DMS 273 (cell line): Measurements from ENCODE around the gene TOR1A.
"Not testable (repeated sequence)": the region's sequence is repeated elsewhere in the genome, so short reads cannot be mapped to it uniquely, and the experiment has no call there.

ENCODE experiments used
- DNase-seq: peaks from one replicate; lab custom pipeline; 2025; ENCODE audit not compliant: unreplicated experiment; lab: John Stamatoyannopoulos, UW

TOR1A gene

DNA sequence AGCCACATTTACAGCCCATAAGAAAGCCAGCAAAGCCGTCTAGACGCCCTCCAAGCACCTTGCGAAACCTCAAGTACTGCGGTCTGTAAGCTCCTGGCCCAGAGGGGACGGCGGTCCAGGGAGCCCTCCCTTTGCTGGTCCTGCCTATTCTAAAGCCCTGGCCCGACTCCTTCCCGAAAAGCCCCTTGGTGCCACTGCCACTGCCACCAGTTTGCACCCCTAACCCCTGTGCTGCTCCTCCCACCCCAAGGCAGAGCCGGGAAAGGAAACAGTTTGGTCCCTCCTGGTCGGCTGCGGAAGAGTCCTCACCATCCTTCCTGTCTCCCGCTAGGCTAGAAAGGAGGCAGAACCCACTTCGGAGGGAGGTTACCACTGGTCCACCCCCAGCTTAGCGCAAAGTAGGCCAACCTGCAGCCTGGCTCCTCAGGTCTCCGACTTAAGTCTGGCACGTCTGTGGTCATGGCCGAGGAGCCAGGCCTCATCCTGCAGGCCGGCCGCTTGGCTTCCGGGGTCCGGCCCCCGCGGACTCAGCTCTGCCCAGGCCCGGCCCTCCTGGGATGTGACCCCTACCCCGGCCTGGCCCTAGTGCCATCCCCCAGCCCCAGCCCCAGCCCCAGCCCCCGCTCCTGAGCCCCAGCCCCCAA is 916 bp downstream of the TOR1A start:
- peak; percentile 44 for DNase-seq

GRCh38 chr9:129816501-129817435 is 7.2 kb downstream of the TOR1A start:
- no peak for DNase-seq

GRCh38 chr9:129815278-129815677 is 8.7 kb downstream of the TOR1A start:
- no peak for DNase-seq

DNA sequence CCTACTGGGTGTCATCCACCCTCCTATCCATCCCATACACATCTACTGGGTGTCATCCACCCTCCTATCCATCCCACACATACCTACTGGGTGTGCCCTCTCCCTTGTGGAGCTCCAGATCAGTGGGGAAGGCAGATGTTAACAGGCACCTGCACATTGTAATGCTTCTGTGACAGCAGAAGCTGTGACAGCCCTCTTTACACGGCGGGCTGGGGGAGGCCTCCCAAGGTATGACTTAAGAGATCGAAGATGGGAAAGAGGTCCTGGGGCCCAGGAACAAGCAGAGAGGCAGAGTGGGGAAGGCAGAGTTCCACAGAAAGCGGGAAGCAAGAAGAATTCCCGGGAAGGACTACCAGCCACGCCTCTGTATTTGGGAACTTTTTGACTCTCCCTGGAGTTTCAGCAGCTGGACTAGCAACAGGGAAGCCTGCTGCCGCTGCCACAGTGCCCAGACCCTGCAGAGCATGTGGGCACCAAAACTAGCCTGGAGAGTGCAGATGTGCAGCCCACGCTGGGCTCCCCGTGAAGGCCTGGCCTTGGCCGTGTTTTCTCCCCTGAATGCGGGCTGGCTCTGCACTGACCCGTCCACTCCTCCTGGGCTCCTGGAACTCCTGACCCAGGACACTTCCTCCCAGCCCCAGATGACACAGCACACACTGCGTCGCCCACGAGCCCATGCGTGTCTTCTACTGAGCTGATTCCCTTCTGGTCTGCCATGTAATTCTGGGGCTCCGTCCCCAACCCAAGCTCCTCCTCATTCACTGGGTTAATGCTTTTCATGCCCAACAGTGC is 9.3 kb downstream of the TOR1A start:
- DNase-seq = no peak

DNA sequence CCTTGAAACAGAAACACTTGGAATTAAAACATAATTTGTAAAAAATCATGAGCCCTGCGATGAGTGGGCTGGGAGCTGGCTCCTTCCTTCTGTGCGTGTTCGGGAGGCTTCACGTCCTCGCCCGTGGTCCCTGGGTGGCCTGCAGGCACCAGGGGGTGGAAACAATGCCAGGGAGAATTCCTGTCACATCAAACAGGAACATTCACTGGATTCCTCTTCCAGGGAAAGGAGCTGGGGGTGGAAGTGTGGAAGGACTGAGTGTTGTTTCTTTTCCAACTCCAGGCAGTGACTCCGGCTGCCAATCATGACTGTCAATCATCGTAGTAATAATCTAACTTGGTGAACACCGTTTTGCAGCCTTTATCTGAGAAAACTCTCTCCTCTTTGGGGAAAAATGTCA is 10.3 kb downstream of the TOR1A start:
- no peak for DNase-seq

DNA sequence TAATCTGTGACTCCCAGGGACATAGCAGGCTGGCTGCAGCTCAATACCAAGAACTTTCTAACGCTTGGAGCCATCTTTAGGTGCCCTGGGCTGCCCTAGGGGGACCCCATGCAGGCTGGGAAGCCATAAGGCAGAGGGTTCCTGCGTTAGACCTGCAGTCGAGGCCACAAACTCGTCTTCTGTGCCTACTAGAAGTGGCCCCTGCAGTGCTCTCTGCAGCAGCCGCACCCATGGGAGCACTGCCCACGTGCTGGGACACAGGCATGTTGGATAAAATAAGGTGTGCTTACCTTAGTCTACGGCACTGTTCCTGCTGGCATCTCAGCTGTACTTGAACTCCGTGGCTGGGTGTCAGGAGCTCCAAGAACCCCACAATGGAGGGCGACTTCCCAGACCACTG is 11.6 kb downstream of the TOR1A start:
- DNase-seq = no peak

GRCh38 chr9:129811967-129812363 is 12.0 kb downstream of the TOR1A start:
- DNase-seq = no peak

GRCh38 chr9:129810788-129811187 is 13.1 kb downstream of the TOR1A start:
- DNase-seq = no peak

DNA sequence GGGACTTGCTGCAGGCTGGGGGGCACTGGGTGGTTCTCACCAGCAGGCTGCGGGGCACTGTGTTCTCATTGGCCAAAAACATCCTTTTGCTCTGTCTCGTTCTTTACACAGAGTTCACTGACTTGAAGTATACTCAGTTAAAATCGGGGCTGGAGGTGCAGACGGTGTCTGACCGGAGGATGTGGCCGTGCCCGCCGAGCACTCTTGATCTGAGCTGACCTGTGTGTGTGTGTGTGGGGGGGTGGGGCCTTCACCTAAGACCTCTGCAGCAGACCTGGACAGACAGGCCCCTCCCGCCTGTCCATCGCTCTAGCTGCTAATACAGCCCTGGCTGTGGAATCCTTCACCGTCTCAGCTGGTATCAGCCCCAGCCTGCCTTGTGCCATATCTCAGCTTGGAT is 13.8 kb downstream of the TOR1A start:
- no peak for DNase-seq

DNA sequence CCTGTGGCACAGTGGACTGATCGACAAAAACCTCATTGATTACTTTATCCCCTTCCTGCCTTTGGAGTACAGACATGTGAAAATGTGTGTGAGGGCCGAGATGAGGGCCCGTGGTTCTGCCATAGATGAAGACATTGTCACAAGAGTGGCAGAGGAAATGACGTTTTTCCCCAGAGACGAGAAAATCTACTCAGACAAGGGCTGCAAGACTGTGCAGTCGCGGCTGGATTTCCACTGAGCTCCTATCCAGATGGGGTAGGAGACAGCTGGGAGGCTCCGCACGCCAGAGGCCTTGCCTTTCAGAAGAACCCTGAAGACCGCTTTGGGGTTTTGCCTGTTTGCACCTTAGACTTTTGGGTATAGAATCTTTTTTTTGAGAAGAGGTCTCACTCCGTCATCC is 14.6 kb downstream of the TOR1A start:
- peak; percentile 16 for DNase-seq

DNA sequence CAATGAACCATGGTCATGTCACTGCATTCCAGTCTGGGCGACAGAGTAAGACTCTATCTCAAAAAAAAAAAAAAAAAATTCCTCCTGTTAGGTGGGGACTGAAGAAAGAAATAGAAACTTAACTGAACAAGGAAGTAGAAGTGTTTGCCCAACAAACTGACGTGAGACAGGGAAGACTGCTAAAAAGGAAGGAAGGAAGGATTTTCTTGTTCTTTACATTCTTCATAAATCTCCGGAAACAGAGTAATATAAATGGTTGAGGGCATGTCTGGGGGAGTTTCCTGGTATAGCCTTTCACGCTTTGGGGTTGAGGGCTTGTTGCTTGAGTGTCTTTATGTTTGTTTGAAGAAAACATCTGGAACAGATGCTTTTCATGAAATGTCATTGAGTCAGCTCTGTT is 17.9 kb downstream of the TOR1A start:
- no peak for DNase-seq

DNA sequence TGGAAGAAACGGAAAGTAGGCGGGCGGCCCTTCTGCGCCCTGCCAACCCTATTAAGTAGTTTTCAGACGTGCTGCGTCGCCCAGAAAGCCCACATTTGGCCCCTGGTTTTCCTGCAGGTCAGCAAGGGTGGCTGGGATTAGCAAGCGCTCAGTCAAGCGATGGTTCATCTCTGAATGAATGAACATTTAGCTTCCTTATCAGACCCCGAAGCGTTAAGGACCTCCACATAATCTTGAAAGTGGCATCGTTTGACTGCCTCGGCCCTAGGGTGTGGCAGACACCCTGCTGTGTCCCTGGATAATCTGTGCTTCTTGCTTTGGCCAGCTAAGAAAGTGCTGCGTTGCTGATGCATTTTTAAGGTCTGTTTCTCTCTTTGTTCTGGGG is 20.3 kb downstream of the TOR1A start:
- no peak for DNase-seq

DNA sequence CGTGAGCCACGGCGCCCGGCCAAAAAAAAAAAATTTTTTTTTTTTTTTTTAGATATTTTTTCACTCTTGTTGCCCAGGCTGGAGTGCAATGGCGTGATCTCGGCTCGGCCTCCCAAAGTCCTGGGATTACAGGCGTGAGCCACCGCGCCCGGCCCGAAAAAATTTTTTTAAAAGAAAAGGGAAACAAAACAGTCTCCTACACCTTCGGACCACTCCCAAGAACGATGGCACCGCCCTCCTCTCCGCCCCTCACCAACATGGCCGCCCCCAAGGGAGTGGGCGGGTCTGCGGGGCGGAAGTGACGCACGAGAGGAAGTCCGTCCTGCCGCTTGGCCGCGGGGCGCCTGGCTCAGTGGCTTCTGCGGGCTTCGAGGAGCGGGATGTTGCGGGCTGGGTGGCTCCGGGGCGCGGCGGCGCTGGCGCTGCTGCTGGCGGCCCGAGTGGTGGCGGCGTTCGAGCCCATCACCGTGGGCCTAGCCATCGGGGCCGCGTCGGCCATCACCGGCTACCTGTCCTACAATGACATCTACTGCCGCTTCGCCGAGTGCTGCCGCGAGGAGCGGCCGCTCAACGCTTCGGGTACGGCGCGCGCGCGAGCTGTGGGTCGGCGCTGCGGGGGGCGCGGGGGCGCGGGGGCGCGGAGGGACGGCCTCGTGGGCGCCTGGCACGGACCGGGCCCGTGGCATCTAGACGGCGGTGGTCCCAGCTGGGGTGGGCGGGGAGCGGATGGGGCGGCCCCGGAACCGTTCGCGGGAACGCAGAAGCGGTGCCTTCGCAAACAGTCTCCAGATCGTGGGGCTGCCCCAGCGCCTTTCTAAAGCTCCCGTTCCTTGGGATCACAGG is 20.9 kb downstream of the TOR1A start, which contains the start of gene TOR1B:
Gene TOR1B (plus strand): TSS at position 352 of the 843 bp plus-strand sequence. CDS start 29 bp downstream, at position 381.
- DNase-seq = peak; percentile 97

DNA sequence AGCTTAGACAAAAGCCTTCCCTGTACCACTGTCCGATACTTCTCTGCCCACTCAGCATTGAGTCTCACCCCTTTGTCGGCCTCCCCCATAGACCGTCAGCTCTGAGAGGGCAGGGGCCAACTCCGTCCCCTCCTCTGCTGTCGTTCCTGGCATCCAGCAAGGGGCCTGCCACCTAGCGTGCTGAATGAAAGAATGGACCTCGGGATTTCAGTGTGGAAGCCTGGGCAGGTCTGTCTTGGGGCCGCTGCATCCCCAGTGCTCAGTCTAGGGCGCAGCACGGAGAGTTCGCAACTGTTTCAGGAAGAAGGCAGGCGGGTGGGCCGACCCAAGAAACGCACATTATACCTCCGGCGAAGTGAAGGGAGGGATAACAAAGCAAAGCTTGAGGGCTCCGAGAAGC is 22.4 kb downstream of the TOR1A start:
- no peak for DNase-seq

- DNase-seq = no peak
These were observed 25.0 kb downstream of the TOR1A start for GRCh38 chr9:129798973-129799372.

GRCh38 chr9:129796029-129796428 is 27.9 kb downstream of the TOR1A start:
- not testable (repeated sequence) for DNase-seq

GRCh38 chr9:129794549-129794948 is 29.4 kb downstream of the TOR1A start:
- DNase-seq = no peak

DNA sequence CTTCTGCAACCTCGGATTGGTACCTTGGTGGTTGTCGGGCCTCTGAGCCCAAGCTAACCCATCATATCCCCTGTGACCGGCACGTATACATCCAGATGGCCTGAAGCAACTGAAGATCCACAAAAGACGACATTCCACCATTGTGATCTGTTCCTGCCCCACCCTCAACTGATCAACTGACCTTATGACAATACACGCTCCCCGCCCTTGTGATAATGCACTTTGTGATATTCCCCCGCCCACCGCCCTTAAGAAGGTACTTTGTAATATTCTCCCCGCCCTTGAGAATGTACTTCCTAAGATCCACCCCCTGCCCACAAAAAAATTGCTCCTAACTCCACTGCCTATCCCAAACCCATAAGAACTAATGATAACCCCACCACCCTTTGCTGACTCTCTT is 37.5 kb downstream of the TOR1A start:
- no peak for DNase-seq

- DNase-seq = no peak
These were observed 38.1 kb downstream of the TOR1A start for GRCh38 chr9:129785866-129786265.

DNA sequence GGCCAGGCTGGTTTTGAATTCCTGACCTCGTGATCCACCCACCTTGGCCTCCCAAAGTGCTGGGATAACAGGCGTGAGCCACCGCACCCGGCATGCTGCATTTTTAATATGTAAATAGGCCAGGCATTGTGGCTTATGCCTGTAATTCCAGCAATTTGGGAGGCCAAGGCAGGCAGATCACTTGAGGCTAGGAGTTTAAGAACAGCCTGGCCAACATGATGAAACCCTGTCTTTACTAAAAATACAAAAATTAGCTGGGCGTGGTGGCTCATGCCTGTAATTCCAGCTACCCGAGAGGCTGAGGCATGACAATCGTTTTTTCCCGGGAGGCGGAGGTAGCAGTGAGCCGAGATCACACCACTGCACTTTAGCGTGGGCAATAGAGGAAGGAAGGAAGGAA is 39.0 kb downstream of the TOR1A start:
- not testable (repeated sequence) for DNase-seq
